Neural cell (in vitro differentiated cells): ENCODE data around the gene MED16. TPM values are rescaled to one million over a fixed set of nuclear protein-coding genes. Genes with fewer than 3 reads are reported as not detected.

Experiments used
- H2AFZ ChIP-seq: fragments of 200-600, 300-800 bp; sonication (generic), shearing (Covaris generic); 2 replicates; pipeline ENCODE4 v1.6.0; 2014; ENCODE audit warnings: low read depth, mild to moderate bottlenecking, antibody characterized with exemption, low read length, moderate library complexity
- H3F3A ChIP-seq: fragments of 200-600 bp; shearing (Covaris generic); 2 replicates; pipeline ENCODE4 v1.6.1; 2016; ENCODE audit warnings: mild to moderate bottlenecking, moderate library complexity, mixed read lengths, antibody characterized with exemption, low read length; ENCODE audit not compliant: insufficient read depth, poor library complexity, severe bottlenecking
- H3K27ac ChIP-seq: fragments of 200-600, 300-800 bp; sonication (generic), shearing (Covaris generic); 2 replicates; pipeline ENCODE4 v1.5.1; 2014; ENCODE audit warnings: mild to moderate bottlenecking, low read length, moderate library complexity
- H3K27me3 ChIP-seq: fragments of 300-800, 200-600 bp; sonication (generic), shearing (Covaris generic); 2 replicates; pipeline ENCODE4 v1.6.0; 2014; ENCODE audit warnings: mild to moderate bottlenecking, low read depth, low read length, moderate library complexity; ENCODE audit not compliant: insufficient read depth
- H3K36me3 ChIP-seq: fragments of 300-800, 200-600 bp; sonication (generic), shearing (Covaris generic); 2 replicates; pipeline ENCODE4 v1.5.1; 2014; ENCODE audit warnings: mild to moderate bottlenecking, antibody characterized with exemption, low read length, moderate library complexity; ENCODE audit not compliant: insufficient read depth
- H3K4me2 ChIP-seq: fragments of 300-800, 200-600 bp; sonication (generic), shearing (Covaris generic); 2 replicates; pipeline ENCODE4 v1.6.0; 2014; ENCODE audit warnings: mild to moderate bottlenecking, low read length
- H3K4me3 ChIP-seq: fragments of 300-800, 200-600 bp; sonication (generic), shearing (Covaris generic); 2 replicates; pipeline ENCODE4 v1.5.1; 2014; ENCODE audit warnings: mild to moderate bottlenecking, low read length, moderate library complexity
- H3K79me2 ChIP-seq: fragments of 200-600 bp; shearing (Covaris generic); replicated peaks from 2 replicates; pipeline ENCODE4 v1.6.0; 2014; ENCODE audit warnings: mild to moderate bottlenecking, low read length, moderate library complexity; ENCODE audit not compliant: insufficient read depth
- H3K9ac ChIP-seq: fragments of 300-800, 200-600 bp; sonication (generic), shearing (Covaris generic); 2 replicates; pipeline ENCODE4 v1.6.1; 2016; ENCODE audit warnings: mild to moderate bottlenecking, low read length, mixed read lengths
- H3K9me2 ChIP-seq: fragments of 200-600 bp; shearing (Covaris generic); 2 replicates; pipeline ENCODE4 v1.6.1; 2016; ENCODE audit warnings: mild to moderate bottlenecking, low read length, mixed read lengths; ENCODE audit not compliant: insufficient read depth
- H3K9me3 ChIP-seq: fragments of 200-600, 300-800 bp; sonication (generic), shearing (Covaris generic); 2 replicates; pipeline ENCODE4 v1.6.1; 2016; ENCODE audit warnings: mild to moderate bottlenecking, mixed run types, low read length, moderate library complexity, mixed read lengths
- H4K20me1 ChIP-seq: fragments of 200-600 bp; shearing (Covaris generic); 2 replicates; pipeline ENCODE4 v1.6.1; 2016; ENCODE audit warnings: mild to moderate bottlenecking, mixed run types; ENCODE audit not compliant: insufficient read depth
- CTCF ChIP-seq: fragments of 450-650 bp; IDR thresholded peaks from 2 replicates; pipeline ENCODE4 v1.5.1; 2014; ENCODE audit warnings: antibody characterized with exemption, mild to moderate bottlenecking, moderate library complexity; ENCODE audit not compliant: poor library complexity, severe bottlenecking
- EP300 ChIP-seq: fragments of 450-650 bp; conservative IDR thresholded peaks from 2 replicates; pipeline ENCODE4 v1.6.1; 2014; ENCODE audit warnings: antibody characterized with exemption, mild to moderate bottlenecking, moderate library complexity; ENCODE audit not compliant: poor library complexity, severe bottlenecking
- EZH2 ChIP-seq: fragments of 200-600, 300-800 bp; shearing (Covaris generic), sonication (generic); IDR thresholded peaks from 2 replicates; pipeline ENCODE4 v1.6.1; 2014; ENCODE audit warnings: antibody characterized with exemption, low read length, borderline replicate concordance, mild to moderate bottlenecking; ENCODE audit not compliant: insufficient read depth, poor library complexity, severe bottlenecking
- MXI1 ChIP-seq: fragments of 450-650 bp; conservative IDR thresholded peaks from 2 replicates; pipeline ENCODE4 v1.6.1; 2014; ENCODE audit warnings: antibody characterized with exemption, mild to moderate bottlenecking; ENCODE audit not compliant: poor library complexity, severe bottlenecking
- POLR2AphosphoS5 ChIP-seq: IDR thresholded peaks from 2 replicates; pipeline ENCODE4 v1.6.1; 2012
- RAD21 ChIP-seq: fragments of 450-650 bp; conservative IDR thresholded peaks from 2 replicates; pipeline ENCODE4 v1.6.1; 2014; ENCODE audit warnings: antibody characterized with exemption, mild to moderate bottlenecking, moderate library complexity
- REST ChIP-seq: IDR thresholded peaks from 2 replicates; pipeline ENCODE4 v1.6.1; 2012; ENCODE audit warnings: borderline replicate concordance
- SMC3 ChIP-seq: fragments of 450-650 bp; conservative IDR thresholded peaks from 2 replicates; pipeline ENCODE4 v1.6.1; 2014; ENCODE audit warnings: antibody characterized with exemption, mild to moderate bottlenecking, moderate library complexity; ENCODE audit not compliant: poor library complexity
- TAF1 ChIP-seq: IDR thresholded peaks from 2 replicates; pipeline ENCODE4 v1.6.1; 2012; ENCODE audit warnings: low read depth
- polyA plus RNA-seq: library from polyadenylated mRNA; depleted of rRNA; stranded (reverse); fragments of >200 nt; gene quantifications from 2 replicates; pipeline ENCODE4 v1.2.3, GENCODE V29; 2014

The MED16 gene
- polyA plus RNA-seq, 1 donor from 2014 or later: 13.3 TPM

- no peaks in the 10 kb centered on the region for H4K20me1 ChIP-seq
- H3K4me2 ChIP-seq: no peak overlapping the region
- H3K27ac ChIP-seq: no peak overlapping the region
- TF ChIP-seq CTCF: no peak
- no peak for TF ChIP-seq REST
- TF ChIP-seq MXI1: no peak
- no peak for TF ChIP-seq EP300
- no peak for TF ChIP-seq SMC3
- TF ChIP-seq POLR2AphosphoS5: no peak
- TF ChIP-seq TAF1: no peak
- TF ChIP-seq RAD21: no peak
- TF ChIP-seq EZH2: no peak
- no peaks in the 10 kb centered on the region for H3K9me2 ChIP-seq
- H3K36me3 ChIP-seq: peaks cover 5% of the 10 kb centered on the region
- H3K9me3 ChIP-seq: no peaks in the 10 kb centered on the region
- no peak overlapping the region for H2AFZ ChIP-seq
- H3K79me2 ChIP-seq: no peaks in the 10 kb centered on the region
- no peak overlapping the region for H3K4me3 ChIP-seq
- H3K9ac ChIP-seq: no peak overlapping the region
- H3F3A ChIP-seq: no peaks in the 10 kb centered on the region
- no peaks in the 10 kb centered on the region for H3K27me3 ChIP-seq
Observed at GRCh38 chr19:883661-884211, 9.3 kb downstream of the MED16 start.

- H3K9me2 ChIP-seq: no peaks in the 10 kb centered on the region
- H3K36me3 ChIP-seq: peaks cover 5% of the 10 kb centered on the region
- H3K27me3 ChIP-seq: no peaks in the 10 kb centered on the region
- no peak overlapping the region for H3K27ac ChIP-seq
- no peak overlapping the region for H3K4me3 ChIP-seq
- no peaks in the 10 kb centered on the region for H3K9me3 ChIP-seq
- no peak overlapping the region for H3K9ac ChIP-seq
- no peak overlapping the region for H2AFZ ChIP-seq
- no peaks in the 10 kb centered on the region for H3F3A ChIP-seq
- no peak overlapping the region for H3K4me2 ChIP-seq
- TF ChIP-seq SMC3 (no peak), REST (no peak), TAF1 (no peak), CTCF (no peak), RAD21 (no peak), POLR2AphosphoS5 (no peak), EZH2 (no peak), EP300 (no peak), MXI1 (no peak)
- H4K20me1 ChIP-seq: no peaks in the 10 kb centered on the region
- H3K79me2 ChIP-seq: no peaks in the 10 kb centered on the region
Observed at GRCh38 chr19:882871-883497, 10.0 kb downstream of the MED16 start.
